HG03060 (cell line): ENCODE results near the gene ACADL.

Source experiments
- ATAC-seq: cut with Tn5 transposase; IDR thresholded peaks from one replicate; pipeline ENCODE4 v1.9.1; 2021; ENCODE audit warnings: low read depth, moderate number of reproducible peaks; ENCODE audit not compliant: unreplicated experiment

The ACADL gene

GRCh38 chr2:210224941-210225672 is at the start of gene ACADL:
TSS of gene ACADL (minus strand) at chr2:210225447. CDS start at chr2:210225263, 184 bp downstream.
- no peak for ATAC-seq

- no peak for ATAC-seq
Observed at GRCh38 chr2:210271300-210271699, 46.1 kb upstream of the ACADL start.

GRCh38 chr2:210269148-210269547 is 43.9 kb upstream of the ACADL start:
- ATAC-seq = no peak

- no peak for ATAC-seq
Observed at GRCh38 chr2:210268281-210268680, 43.0 kb upstream of the ACADL start.

GRCh38 chr2:210267698-210268097 is 42.5 kb upstream of the ACADL start:
- ATAC-seq = no peak

- no peak for ATAC-seq
Observed at GRCh38 chr2:210264282-210264681, 39.0 kb upstream of the ACADL start.

GRCh38 chr2:210263841-210264240 is 38.6 kb upstream of the ACADL start:
- ATAC-seq = no peak

- no peak for ATAC-seq
Observed at GRCh38 chr2:210262036-210262435, 36.8 kb upstream of the ACADL start.

- no peak for ATAC-seq
Observed at GRCh38 chr2:210259687-210260086, 34.4 kb upstream of the ACADL start.

GRCh38 chr2:210252699-210253606 is 27.7 kb upstream of the ACADL start:
- no peak for ATAC-seq

- ATAC-seq = no peak
Observed at GRCh38 chr2:210250622-210251021, 25.4 kb upstream of the ACADL start.

- no peak for ATAC-seq
Observed at GRCh38 chr2:210233487-210233886, 8.2 kb upstream of the ACADL start.

GRCh38 chr2:210230984-210231383 is 5.7 kb upstream of the ACADL start:
- no peak for ATAC-seq

GRCh38 chr2:210230518-210230917 is 5.3 kb upstream of the ACADL start:
- ATAC-seq = no peak

- no peak for ATAC-seq
Observed at GRCh38 chr2:210228586-210228985, 3.3 kb upstream of the ACADL start.

- ATAC-seq = no peak
Observed at GRCh38 chr2:210227290-210228088, 2.2 kb upstream of the ACADL start.

- no peak for ATAC-seq
Observed at GRCh38 chr2:210226223-210226622, 976 bp upstream of the ACADL start.

- ATAC-seq = no peak
Observed at GRCh38 chr2:210224591-210224940, 681 bp downstream of the ACADL start.

- no peak for ATAC-seq
Observed at GRCh38 chr2:210215120-210215519, 10.1 kb downstream of the ACADL start.

- no peak for ATAC-seq
Observed at GRCh38 chr2:210210185-210210584, 15.1 kb downstream of the ACADL start.

GRCh38 chr2:210207929-210208328 is 17.3 kb downstream of the ACADL start:
- ATAC-seq = no peak
